ENCODE measurements around the gene SIT1. TPM values are rescaled to one million over a fixed set of nuclear protein-coding genes. Genes with fewer than 3 reads are reported as not detected.
"Not testable (repeated sequence)": the region's sequence is repeated elsewhere in the genome, so short reads cannot be mapped to it uniquely, and the experiment has no call there.

The SIT1 gene
- polyA plus RNA-seq, 5 donors = 0.40 to 0.60 (median 0.50) TPM

- DNase-seq = not testable (repeated sequence)
Measured at GRCh38 chr9:35637427-35637955, 13.2 kb downstream of the SIT1 start.

- DNase-seq = not testable (repeated sequence)
Measured at GRCh38 chr9:35636877-35637246, 13.9 kb downstream of the SIT1 start.

GRCh38 chr9:35636135-35636876, 14.4 kb downstream of the SIT1 start:
- no peak for DNase-seq

GRCh38 chr9:35635730-35636129, 15.0 kb downstream of the SIT1 start:
- no peak for DNase-seq

GRCh38 chr9:35629597-35629996, 21.1 kb downstream of the SIT1 start:
- DNase-seq = no peak

GRCh38 chr9:35628389-35628991, 22.2 kb downstream of the SIT1 start:
- DNase-seq = no peak

GRCh38 chr9:35627575-35627974, 23.2 kb downstream of the SIT1 start:
- no peak for DNase-seq

- DNase-seq = no peak
Measured at GRCh38 chr9:35619800-35620158, 31.0 kb downstream of the SIT1 start.

GRCh38 chr9:35618854-35619799, 31.6 kb downstream of the SIT1 start:
- no peak for DNase-seq

GRCh38 chr9:35618325-35618727, 32.4 kb downstream of the SIT1 start, which contains the start of gene CD72:
TSS of gene CD72 (minus strand) at chr9:35618413. CDS start at chr9:35618303, 110 bp downstream.
- no peak for DNase-seq

- no peak for DNase-seq
Measured at GRCh38 chr9:35617548-35617947, 33.2 kb downstream of the SIT1 start.

GRCh38 chr9:35616681-35617459, 33.9 kb downstream of the SIT1 start:
- peak; percentile 32 to 33 for DNase-seq

GRCh38 chr9:35615981-35616680, 34.6 kb downstream of the SIT1 start:
- DNase-seq = no peak

- DNase-seq = no peak
Measured at GRCh38 chr9:35612843-35613242, 37.9 kb downstream of the SIT1 start.

- DNase-seq = not testable (repeated sequence)
Measured at GRCh38 chr9:35612066-35612465, 38.7 kb downstream of the SIT1 start.

GRCh38 chr9:35611230-35611797, 39.4 kb downstream of the SIT1 start:
- no peak for DNase-seq

- no peak for DNase-seq
Measured at GRCh38 chr9:35609820-35610163, 40.9 kb downstream of the SIT1 start.

GRCh38 chr9:35609001-35609819, 41.5 kb downstream of the SIT1 start:
- no peak for DNase-seq

GRCh38 chr9:35608221-35608620, 42.5 kb downstream of the SIT1 start:
- no peak for DNase-seq

- no peak for DNase-seq
Measured at GRCh38 chr9:35606726-35607125, 44.0 kb downstream of the SIT1 start.
